HepG2 (cell line): ENCODE data around the gene RIPOR3. TPM values are rescaled to one million over a fixed set of nuclear protein-coding genes. Genes with fewer than 3 reads are reported as not detected.

Source experiments
- ATAC-seq: fragments of 200-7000 bp; cut with Tn5 transposase; 3 replicates; pipeline ENCODE4 v1.9.1; 2020; ENCODE audit warnings: mild to moderate bottlenecking, moderate library complexity
- BruUV-seq: library from RNA; stranded (reverse); fragments of 400-500 nt; replicated peaks from 2 replicates; lab custom pipeline; 2021; lab: Mats Ljungman, UMichigan
- CTCF ChIA-PET: fragments of 300-600 bp; formaldehyde crosslinking; extraction: SDS; loops from one replicate; lab custom pipeline; 2021; ENCODE audit warnings: low total read pairs, inconsistent platforms, low intra/inter-chr PET ratio; lab: Yijun Ruan, JAX
- POLR2A ChIA-PET: fragments of 350-600 bp; sonication (Branson Sonifier 250); formaldehyde crosslinking; loops from one replicate; lab custom pipeline; 2020; ENCODE audit warnings: antibody characterized with exemption, inconsistent platforms; lab: Yijun Ruan, JAX
- DNase-seq: peaks from one replicate; pipeline ENCODE4 v3.0.0-alpha.2; 2015; ENCODE audit warnings: low spot score
- FAIRE-seq: peaks from 3 replicates; lab custom pipeline; 2011; peaks lifted over from hg19 to GRCh38; lab: Jason Lieb, UNC
- H2AFZ ChIP-seq: one replicate; pipeline ENCODE4 v1.6.1; 2011; ENCODE audit warnings: low read length, inconsistent platforms
- H3K27ac ChIP-seq: fragments of 300-600 bp; 3 replicates; pipeline ENCODE4 v1.8.0; 2011; ENCODE audit warnings: mixed run types, mild to moderate bottlenecking, mixed read lengths, low read length, inconsistent platforms; ENCODE audit not compliant: insufficient read depth; ENCODE audit errors: extremely low read length
- H3K27me3 ChIP-seq, 2 experiments: fragments of 200-600 bp in 1 of 2; 2 replicates in 1 of 2; 3 replicates in 1 of 2; pipeline versions ENCODE4 v1.6.0 to v1.8.0; 2011; ENCODE audit warnings: low read length in 2 of 2, mild to moderate bottlenecking in 2 of 2, moderate library complexity in 2 of 2, inconsistent platforms in 1 of 2; ENCODE audit not compliant: insufficient read depth in 2 of 2, control insufficient read depth in 1 of 2
- H3K36me3 ChIP-seq, 2 experiments: fragments of 200-600 bp in 1 of 2; replicated peaks in 1 of 2; 2 replicates in 1 of 2; 3 replicates in 1 of 2; pipeline versions ENCODE4 v1.5.1 to v1.8.0; 2011; ENCODE audit warnings: low read length in 2 of 2, inconsistent platforms in 1 of 2; ENCODE audit not compliant: insufficient read depth in 2 of 2, control insufficient read depth in 1 of 2
- H3K4me1 ChIP-seq: 2 replicates; pipeline ENCODE4 v1.5.1; 2012; ENCODE audit warnings: low read length, inconsistent platforms; ENCODE audit not compliant: insufficient read depth
- H3K4me2 ChIP-seq: 2 replicates; pipeline ENCODE4 v1.6.0; 2011; ENCODE audit warnings: low read depth, low read length, inconsistent platforms
- H3K4me3 ChIP-seq, 3 experiments: fragments of 200-600 bp in 1 of 3; sonication (generic), shearing (Covaris generic) in 1 of 3; replicated peaks in 1 of 3; 2 replicates each; pipeline ENCODE4 v1.5.1; 2011 to 2016; ENCODE audit warnings: low read length in 3 of 3, inconsistent platforms in 2 of 3, low read depth in 2 of 3, mild to moderate bottlenecking in 2 of 3, control low read depth in 1 of 3, mixed read lengths in 1 of 3; ENCODE audit not compliant: insufficient read depth in 1 of 3
- H3K79me2 ChIP-seq: one replicate; pipeline ENCODE4 v1.6.1; 2011; ENCODE audit warnings: low read length, inconsistent platforms; ENCODE audit not compliant: insufficient read depth
- H3K9ac ChIP-seq: 2 replicates; pipeline ENCODE4 v1.6.0; 2011; ENCODE audit warnings: mild to moderate bottlenecking, low read depth, low read length, inconsistent platforms; ENCODE audit not compliant: insufficient read depth
- H3K9me3 ChIP-seq: 2 replicates; pipeline ENCODE4 v1.5.1; 2012; ENCODE audit warnings: mild to moderate bottlenecking, low read length
- H4K20me1 ChIP-seq: 2 replicates; pipeline ENCODE4 v1.6.0; 2011; ENCODE audit warnings: inconsistent platforms, mild to moderate bottlenecking, low read length, moderate library complexity; ENCODE audit not compliant: insufficient read depth
- AKNA ChIP-seq: sonication (generic); formaldehyde crosslinking; IDR thresholded peaks from 2 replicates; pipeline ENCODE4 v1.4.0; 2020; ENCODE audit warnings: missing genetic modification reagents, borderline replicate concordance
- ATRX ChIP-seq: sonication (generic); formaldehyde crosslinking; IDR thresholded peaks from 2 replicates; pipeline ENCODE4 v1.4.0; 2020; ENCODE audit warnings: missing genetic modification reagents, borderline replicate concordance
- CC2D1A ChIP-seq: sonication (generic); formaldehyde crosslinking; IDR thresholded peaks from 2 replicates; pipeline ENCODE4 v1.8.1; 2023; ENCODE audit warnings: mild to moderate bottlenecking, missing genetic modification reagents
- DNMT3B ChIP-seq: conservative IDR thresholded peaks from 2 replicates; pipeline ENCODE4 v1.6.1; 2016; ENCODE audit warnings: missing biosample characterization, control low read depth
- ISX ChIP-seq: sonication (generic); formaldehyde crosslinking; conservative IDR thresholded peaks from 2 replicates; pipeline ENCODE4 v1.5.0; 2020; ENCODE audit warnings: missing genetic modification reagents
- KLF16 ChIP-seq, 2 experiments: sonication (generic) in 1 of 2; formaldehyde crosslinking in 1 of 2; IDR thresholded peaks; 2 replicates each; pipeline versions ENCODE4 v1.6.1 to v1.8.0; 2016 to 2023; ENCODE audit warnings: missing genetic modification reagents in 2 of 2, missing compliant biosample characterization in 1 of 2
- NFYC ChIP-seq: IDR thresholded peaks from 2 replicates; pipeline ENCODE4 v1.6.1; 2016; ENCODE audit warnings: missing genetic modification reagents, missing compliant biosample characterization
- RBM22 ChIP-seq: fragments of 200-400 bp; formaldehyde crosslinking; optimal IDR thresholded peaks from 2 replicates; pipeline ENCODE3; 2017; ENCODE audit warnings: mild to moderate bottlenecking, low read length, moderate library complexity
- RFX1 ChIP-seq: fragments of 450-650 bp; IDR thresholded peaks from 2 replicates; pipeline ENCODE4 v1.6.1; 2017
- RFX5 ChIP-seq: IDR thresholded peaks from 2 replicates; pipeline ENCODE4 v1.6.1; 2011; ENCODE audit warnings: low read depth, low read length, improper control_type of control experiment
- SALL1 ChIP-seq: sonication (generic); formaldehyde crosslinking; IDR thresholded peaks from 2 replicates; pipeline ENCODE4 v1.8.0; 2022; ENCODE audit warnings: mild to moderate bottlenecking, missing genetic modification reagents
- ZFP82 ChIP-seq: sonication (generic); formaldehyde crosslinking; IDR thresholded peaks from 2 replicates; pipeline ENCODE4 v1.5.1; 2020; ENCODE audit warnings: mild to moderate bottlenecking, missing genetic modification reagents, borderline replicate concordance
- ZNF138 ChIP-seq: sonication (generic); formaldehyde crosslinking; IDR thresholded peaks from 2 replicates; pipeline ENCODE4 v1.5.0; 2020; ENCODE audit warnings: mild to moderate bottlenecking, low read depth, missing genetic modification reagents
- ZNF253 ChIP-seq: sonication (generic); formaldehyde crosslinking; IDR thresholded peaks from 2 replicates; pipeline ENCODE4 v1.8.0; 2022; ENCODE audit warnings: mild to moderate bottlenecking, missing genetic modification reagents, borderline replicate concordance
- ZNF709 ChIP-seq: sonication (generic); formaldehyde crosslinking; IDR thresholded peaks from 2 replicates; pipeline ENCODE4 v1.5.0; 2020; ENCODE audit warnings: mild to moderate bottlenecking, missing genetic modification reagents
- WGBS: methylation state at CpG from one replicate; pipeline ENCODE4 v1.1.6; 2017; ENCODE audit warnings: low lambda C conversion rate; 5-methylcytosine and 5-hydroxymethylcytosine counted together
- in situ Hi-C: cut with HindIII; loops from 2 replicates; pipeline ENCODE4 v1.10.0; 2017; ENCODE audit warnings: low pct_unique_long_range_greater_than_20kb; ENCODE audit not compliant: extremely low pct_ligation_motif_present
- intact Hi-C: fragments of 100-400 bp; cut with micrococcal nuclease; formaldehyde crosslinking; loops from one replicate; pipeline ENCODE4 v1.10.0; 2022; ENCODE audit not compliant: unreplicated experiment
- polyA plus RNA-seq, 8 experiments: library from polyadenylated mRNA; depleted of rRNA in 3 of 8; stranded (reverse) in 7 of 8; unstranded in 1 of 8; fragments of >200 nt; fragmentation: Illumina TruSeq in 4 of 8; extraction: Trizol in 4 of 8; gene quantifications; 2 replicates each; pipeline versions ENCODE4 v1.2.1 to v1.2.3, GENCODE V29; 2011 to 2016; ENCODE audit warnings: low read depth in 4 of 8, missing spikeins in 1 of 8, mixed read lengths in 1 of 8; ENCODE audit not compliant: insufficient read depth in 1 of 8
- total RNA-seq, 5 experiments: library from RNA; depleted of rRNA; stranded (reverse); fragments of >200 nt; fragmentation: Illumina TruSeq; extraction: Trizol; gene quantifications; 2 replicates each; pipeline ENCODE4 v1.2.3, GENCODE V29; 2016; ENCODE audit warnings: low read depth in 1 of 5
- TF ChIP-seq, protein P1 (sequence below): sonication (generic); formaldehyde crosslinking; IDR thresholded peaks from 2 replicates; pipeline ENCODE4 v1.5.0; 2020; ENCODE audit warnings: mild to moderate bottlenecking, missing genetic modification reagents, moderate library complexity
- TF ChIP-seq, protein P2 (sequence below): sonication (generic); formaldehyde crosslinking; IDR thresholded peaks from 2 replicates; pipeline ENCODE4 v1.4.0; 2020; ENCODE audit warnings: missing genetic modification reagents; ENCODE audit errors: not compliant biosample characterization
- TF ChIP-seq, protein P3 (sequence below): sonication (generic); formaldehyde crosslinking; IDR thresholded peaks from 2 replicates; pipeline ENCODE4 v1.5.0; 2020; ENCODE audit warnings: mild to moderate bottlenecking, missing genetic modification reagents

RIPOR3 gene
- total and polyA plus RNA-seq, 2 of the 13 experiments (the other 11 are each of a cell fraction or from before 2014, with no cell fraction given): 0.18 TPM; not detected in 1

DNA sequence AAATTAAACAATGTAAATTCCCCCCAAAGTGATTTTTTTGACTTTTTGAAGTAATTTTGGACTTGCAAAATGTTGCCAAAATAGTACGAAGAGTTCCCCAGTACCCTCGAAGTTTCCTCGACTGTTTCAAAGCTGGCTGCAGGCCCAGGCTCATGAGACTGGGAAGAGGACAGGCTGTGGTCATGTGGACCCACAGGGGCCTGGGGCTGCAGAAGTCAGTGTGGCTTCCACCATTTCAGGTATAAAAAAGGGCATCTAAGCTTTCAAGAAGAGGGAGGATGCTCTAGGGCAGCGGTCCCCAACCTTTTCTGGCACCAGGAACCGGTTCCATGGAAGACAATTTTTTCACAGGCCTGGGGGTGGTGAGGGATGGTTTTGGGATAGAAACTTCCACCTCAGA is 106.1 kb downstream of the RIPOR3 start:
- Histone ChIP-seq H3K4me2 (no peak overlapping the region), H3K9me3 (no peaks in the 10 kb centered on the region), H2AFZ (no peak overlapping the region), H3K36me3 (peaks cover 28 to 50% of the 10 kb centered on the region in 2 experiments), H4K20me1 (no peaks in the 10 kb centered on the region), H3K27me3 (no peaks in the 10 kb centered on the region), H3K4me1 (no peaks in the 10 kb centered on the region), H3K79me2 (no peaks in the 10 kb centered on the region), H3K9ac (no peak overlapping the region), H3K27ac (no peak overlapping the region), H3K4me3 (no peak overlapping the region)
- POLR2A ChIA-PET: no interaction called here
- intact Hi-C loops: no loop called here
- CTCF ChIA-PET: no interaction called here
- no TSS peak for BruUV-seq
- DNase-seq (no peak), FAIRE-seq (no peak), ATAC-seq (no peak)
- WGBS: 86% methylated on average over 5 of the region's 5 CpGs
- in situ Hi-C loops: loop anchor here (10.0 kb wide), 1 partner anchor 470 kb away; the partner anchor contains the start of gene UBE2V1
- no peak for TF ChIP-seq RFX5
- TF ChIP-seq CC2D1A (CRISPR knock-in tag): no peak
- TF ChIP-seq RBM22: no peak
- TF ChIP-seq ZFP82 (CRISPR knock-in tag): no peak
- TF ChIP-seq ZNF138 (CRISPR knock-in tag): no peak
- no peak for TF ChIP-seq ISX (CRISPR knock-in tag)
- TF ChIP-seq, protein P1, sequence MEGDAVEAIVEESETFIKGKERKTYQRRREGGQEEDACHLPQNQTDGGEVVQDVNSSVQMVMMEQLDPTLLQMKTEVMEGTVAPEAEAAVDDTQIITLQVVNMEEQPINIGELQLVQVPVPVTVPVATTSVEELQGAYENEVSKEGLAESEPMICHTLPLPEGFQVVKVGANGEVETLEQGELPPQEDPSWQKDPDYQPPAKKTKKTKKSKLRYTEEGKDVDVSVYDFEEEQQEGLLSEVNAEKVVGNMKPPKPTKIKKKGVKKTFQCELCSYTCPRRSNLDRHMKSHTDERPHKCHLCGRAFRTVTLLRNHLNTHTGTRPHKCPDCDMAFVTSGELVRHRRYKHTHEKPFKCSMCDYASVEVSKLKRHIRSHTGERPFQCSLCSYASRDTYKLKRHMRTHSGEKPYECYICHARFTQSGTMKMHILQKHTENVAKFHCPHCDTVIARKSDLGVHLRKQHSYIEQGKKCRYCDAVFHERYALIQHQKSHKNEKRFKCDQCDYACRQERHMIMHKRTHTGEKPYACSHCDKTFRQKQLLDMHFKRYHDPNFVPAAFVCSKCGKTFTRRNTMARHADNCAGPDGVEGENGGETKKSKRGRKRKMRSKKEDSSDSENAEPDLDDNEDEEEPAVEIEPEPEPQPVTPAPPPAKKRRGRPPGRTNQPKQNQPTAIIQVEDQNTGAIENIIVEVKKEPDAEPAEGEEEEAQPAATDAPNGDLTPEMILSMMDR (CRISPR knock-in tag): no peak
- TF ChIP-seq KLF16 (CRISPR knock-in tag; IDR thresholded peaks at IDR 0.05): no peak
- TF ChIP-seq RFX1: no peak
- no peak for TF ChIP-seq AKNA (CRISPR knock-in tag)
- no peak for TF ChIP-seq SALL1
- TF ChIP-seq, protein P2, sequence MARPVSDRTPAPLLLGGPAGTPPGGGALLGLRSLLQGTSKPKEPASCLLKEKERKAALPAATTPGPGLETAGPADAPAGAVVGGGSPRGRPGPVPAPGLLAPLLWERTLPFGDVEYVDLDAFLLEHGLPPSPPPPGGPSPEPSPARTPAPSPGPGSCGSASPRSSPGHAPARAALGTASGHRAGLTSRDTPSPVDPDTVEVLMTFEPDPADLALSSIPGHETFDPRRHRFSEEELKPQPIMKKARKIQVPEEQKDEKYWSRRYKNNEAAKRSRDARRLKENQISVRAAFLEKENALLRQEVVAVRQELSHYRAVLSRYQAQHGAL: no peak
- no peak for TF ChIP-seq ZNF709 (CRISPR knock-in tag)
- no peak for TF ChIP-seq DNMT3B (CRISPR knock-in tag)
- TF ChIP-seq NFYC (CRISPR knock-in tag): no peak
- TF ChIP-seq ZNF253: no peak
- TF ChIP-seq, protein P3, sequence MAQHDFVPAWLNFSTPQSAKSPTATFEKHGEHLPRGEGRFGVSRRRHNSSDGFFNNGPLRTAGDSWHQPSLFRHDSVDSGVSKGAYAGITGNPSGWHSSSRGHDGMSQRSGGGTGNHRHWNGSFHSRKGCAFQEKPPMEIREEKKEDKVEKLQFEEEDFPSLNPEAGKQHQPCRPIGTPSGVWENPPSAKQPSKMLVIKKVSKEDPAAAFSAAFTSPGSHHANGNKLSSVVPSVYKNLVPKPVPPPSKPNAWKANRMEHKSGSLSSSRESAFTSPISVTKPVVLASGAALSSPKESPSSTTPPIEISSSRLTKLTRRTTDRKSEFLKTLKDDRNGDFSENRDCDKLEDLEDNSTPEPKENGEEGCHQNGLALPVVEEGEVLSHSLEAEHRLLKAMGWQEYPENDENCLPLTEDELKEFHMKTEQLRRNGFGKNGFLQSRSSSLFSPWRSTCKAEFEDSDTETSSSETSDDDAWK (CRISPR knock-in tag): no peak
- TF ChIP-seq ATRX (CRISPR knock-in tag): no peak
